OCI-LY3 (cell line): ENCODE measurements around the gene ADNP.

Source experiments
- EZH2phosphoT487 ChIP-seq: fragments of 200-600 bp; shearing (Covaris generic); IDR thresholded peaks from 2 replicates; pipeline ENCODE4 v1.6.1; 2018; ENCODE audit warnings: antibody characterized with exemption, mixed run types, low read depth
- TF ChIP-seq, protein P1 (sequence below): fragments of 200-600, 300-600 bp; sonication (generic); IDR thresholded peaks from 2 replicates; pipeline ENCODE4 v1.5.1; 2014; ENCODE audit warnings: antibody characterized with exemption, low read length, low read depth

DNA sequence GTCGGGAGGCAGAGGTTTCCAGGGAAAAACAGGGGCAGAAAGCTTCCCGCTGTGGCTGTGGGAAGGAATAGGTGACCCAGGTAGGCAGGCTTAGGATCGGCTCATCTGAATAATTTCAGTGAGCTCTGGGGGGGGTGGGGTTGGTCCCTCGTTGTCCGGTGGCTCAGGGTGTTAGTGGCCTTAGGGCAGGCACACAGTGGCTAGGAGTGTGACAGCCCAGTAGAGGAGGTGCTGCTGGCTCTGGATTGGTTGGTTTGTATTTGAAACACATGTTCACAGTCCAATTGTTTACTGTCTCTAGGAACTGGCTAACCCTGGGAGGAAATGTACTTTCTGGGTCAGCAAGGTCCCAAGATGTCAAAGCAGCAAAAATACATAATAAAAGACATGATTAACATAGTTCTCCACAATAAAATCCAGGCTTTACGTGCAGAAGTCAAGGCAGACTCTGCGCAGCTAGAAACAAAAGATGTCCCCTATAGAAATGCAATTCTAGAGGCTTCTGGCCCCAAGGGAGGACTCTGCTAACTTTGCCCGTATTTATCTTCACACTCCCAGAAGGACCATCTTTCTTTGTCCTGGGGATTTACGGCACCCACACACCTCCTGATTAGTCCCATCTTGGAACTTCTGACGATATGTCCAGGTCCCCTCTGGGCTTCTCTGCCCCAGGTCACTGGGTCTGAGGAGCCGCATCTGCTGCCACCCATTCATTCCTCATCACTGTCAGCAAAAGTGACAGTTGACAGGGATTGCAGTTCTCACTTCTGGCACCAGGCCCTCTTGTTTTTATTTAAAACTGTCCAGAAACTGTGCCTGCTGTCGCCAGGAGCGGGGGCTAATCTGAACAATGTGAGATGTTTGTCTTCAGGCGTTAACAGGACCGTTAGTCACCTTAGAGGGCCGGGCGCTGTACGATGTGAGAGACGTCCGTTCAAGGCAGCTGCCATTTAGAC, 46.1 kb upstream of the ADNP start:
- TF ChIP-seq, protein P1, sequence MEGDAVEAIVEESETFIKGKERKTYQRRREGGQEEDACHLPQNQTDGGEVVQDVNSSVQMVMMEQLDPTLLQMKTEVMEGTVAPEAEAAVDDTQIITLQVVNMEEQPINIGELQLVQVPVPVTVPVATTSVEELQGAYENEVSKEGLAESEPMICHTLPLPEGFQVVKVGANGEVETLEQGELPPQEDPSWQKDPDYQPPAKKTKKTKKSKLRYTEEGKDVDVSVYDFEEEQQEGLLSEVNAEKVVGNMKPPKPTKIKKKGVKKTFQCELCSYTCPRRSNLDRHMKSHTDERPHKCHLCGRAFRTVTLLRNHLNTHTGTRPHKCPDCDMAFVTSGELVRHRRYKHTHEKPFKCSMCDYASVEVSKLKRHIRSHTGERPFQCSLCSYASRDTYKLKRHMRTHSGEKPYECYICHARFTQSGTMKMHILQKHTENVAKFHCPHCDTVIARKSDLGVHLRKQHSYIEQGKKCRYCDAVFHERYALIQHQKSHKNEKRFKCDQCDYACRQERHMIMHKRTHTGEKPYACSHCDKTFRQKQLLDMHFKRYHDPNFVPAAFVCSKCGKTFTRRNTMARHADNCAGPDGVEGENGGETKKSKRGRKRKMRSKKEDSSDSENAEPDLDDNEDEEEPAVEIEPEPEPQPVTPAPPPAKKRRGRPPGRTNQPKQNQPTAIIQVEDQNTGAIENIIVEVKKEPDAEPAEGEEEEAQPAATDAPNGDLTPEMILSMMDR = no peak
- TF ChIP-seq EZH2phosphoT487 = no peak
